ENCODE measurements around the gene SYTL2. TPM values are rescaled to one million over a fixed set of nuclear protein-coding genes. Genes with fewer than 3 reads are reported as not detected.

SYTL2 gene
- total RNA-seq, 1 experiment from 2014 or later, result 57.1 TPM

- Histone ChIP-seq H3K27ac (ENCODE audit: low read length) (peak overlapping the region; percentile 92), H3K27me3 (ENCODE audit: low read length) (no peaks in the 10 kb centered on the region), H3K4me1 (ENCODE audit: insufficient read depth, low read length) (peaks cover 57% of the 10 kb centered on the region), H3K9me2 (replicated peaks; ENCODE audit: low read length) (no peaks in the 10 kb centered on the region), H2AFZ (ENCODE audit: low read length) (peak overlapping the region; percentile 53), H3K4me3 (ENCODE audit: low read length) (peak overlapping the region; percentile 32), H3K79me2 (ENCODE audit: low read length) (no peaks in the 10 kb centered on the region), H3K4me2 (ENCODE audit: low read length) (peak overlapping the region; percentile 73), H3K36me3 (ENCODE audit: low read depth, low read length) (peaks cover 17% of the 10 kb centered on the region; the same call in 1 of the 2 replicates), H3K9me3 (ENCODE audit: low read length) (no peaks in the 10 kb centered on the region), H3F3A (ENCODE audit: low read length, unreplicated experiment) (peaks cover 15% of the 10 kb centered on the region), H4K20me1 (ENCODE audit: low read length) (no peaks in the 10 kb centered on the region), H3K9ac (ENCODE audit: low read length) (peak overlapping the region; percentile 52)
- intact Hi-C loops (cut with micrococcal nuclease), result loop anchor here (2.0 to 5.0 kb wide), 2 partner anchors 46 to 56 kb away; no protein-coding TSS in a partner anchor
- DNase-seq, result peak; percentile 90
- CTCF ChIA-PET, result no interaction called here
- peak; percentile 84 for ATAC-seq
- TF ChIP-seq EZH2 (IDR thresholded peaks at IDR 0.05; ENCODE audit: low read length, unreplicated experiment) (no peak), EZH2phosphoT487 (IDR thresholded peaks at IDR 0.05; ENCODE audit: borderline replicate concordance, low read length) (no peak)
- TF ChIP-seq, protein P1, sequence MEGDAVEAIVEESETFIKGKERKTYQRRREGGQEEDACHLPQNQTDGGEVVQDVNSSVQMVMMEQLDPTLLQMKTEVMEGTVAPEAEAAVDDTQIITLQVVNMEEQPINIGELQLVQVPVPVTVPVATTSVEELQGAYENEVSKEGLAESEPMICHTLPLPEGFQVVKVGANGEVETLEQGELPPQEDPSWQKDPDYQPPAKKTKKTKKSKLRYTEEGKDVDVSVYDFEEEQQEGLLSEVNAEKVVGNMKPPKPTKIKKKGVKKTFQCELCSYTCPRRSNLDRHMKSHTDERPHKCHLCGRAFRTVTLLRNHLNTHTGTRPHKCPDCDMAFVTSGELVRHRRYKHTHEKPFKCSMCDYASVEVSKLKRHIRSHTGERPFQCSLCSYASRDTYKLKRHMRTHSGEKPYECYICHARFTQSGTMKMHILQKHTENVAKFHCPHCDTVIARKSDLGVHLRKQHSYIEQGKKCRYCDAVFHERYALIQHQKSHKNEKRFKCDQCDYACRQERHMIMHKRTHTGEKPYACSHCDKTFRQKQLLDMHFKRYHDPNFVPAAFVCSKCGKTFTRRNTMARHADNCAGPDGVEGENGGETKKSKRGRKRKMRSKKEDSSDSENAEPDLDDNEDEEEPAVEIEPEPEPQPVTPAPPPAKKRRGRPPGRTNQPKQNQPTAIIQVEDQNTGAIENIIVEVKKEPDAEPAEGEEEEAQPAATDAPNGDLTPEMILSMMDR (conservative IDR thresholded peaks at IDR 0.05; ENCODE audit: low read depth, low read length), result no peak
- POLR2A ChIA-PET (ENCODE audit: unreplicated experiment), result no interaction called here
- no TSS peak for BruUV-seq (replicated peaks)
Observed at GRCh38 chr11:85748455-85748891, 62.5 kb downstream of the SYTL2 start.

DNA sequence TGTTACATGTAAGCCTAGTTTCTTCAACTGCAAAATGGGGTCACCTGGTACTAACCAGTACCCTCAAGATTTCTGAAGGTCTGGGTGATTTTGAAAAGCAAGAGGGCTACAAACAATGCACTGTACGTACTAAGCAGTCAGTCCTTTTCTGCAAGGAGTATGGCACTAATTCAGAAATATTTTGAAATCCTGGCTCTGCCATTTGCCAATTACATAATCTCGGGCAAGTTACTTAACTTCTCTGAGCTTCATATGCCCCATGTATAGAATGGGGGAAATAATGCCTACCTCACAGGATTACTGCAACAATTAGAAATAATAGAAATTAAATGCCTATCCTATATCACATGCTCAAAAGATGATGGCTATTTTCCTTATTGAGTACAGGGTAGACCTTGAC lies 64.3 kb downstream of the SYTL2 start:
- ATAC-seq, result no peak
- H3K79me2 ChIP-seq (ENCODE audit: low read length), result no peaks in the 10 kb centered on the region
- no peak overlapping the region for H3K4me3 ChIP-seq (ENCODE audit: low read length)
- BruUV-seq (replicated peaks), result no TSS peak
- H2AFZ ChIP-seq (ENCODE audit: low read length), result no peak overlapping the region
- POLR2A ChIA-PET (ENCODE audit: unreplicated experiment), result interaction anchor here (0.6 kb wide), 1 partner anchor 352 kb away, joined by 3 read pairs; no protein-coding TSS in a partner anchor
- H3K9me3 ChIP-seq (ENCODE audit: low read length), result no peaks in the 10 kb centered on the region
- H3F3A ChIP-seq (ENCODE audit: low read length, unreplicated experiment), result peaks cover 19% of the 10 kb centered on the region
- intact Hi-C loops (cut with micrococcal nuclease), result loop anchor here (5.0 kb wide), 1 partner anchor 54 kb away; no protein-coding TSS in a partner anchor
- H3K27ac ChIP-seq (ENCODE audit: low read length), result no peak overlapping the region
- peaks cover 21% of the 10 kb centered on the region; the same call in 1 of the 2 replicates for H3K36me3 ChIP-seq (ENCODE audit: low read depth, low read length)
- CTCF ChIA-PET, result no interaction called here
- H3K4me2 ChIP-seq (ENCODE audit: low read length), result no peak overlapping the region
- TF ChIP-seq, protein P1 (conservative IDR thresholded peaks at IDR 0.05; ENCODE audit: low read depth, low read length), result no peak
- TF ChIP-seq EZH2phosphoT487 (IDR thresholded peaks at IDR 0.05; ENCODE audit: borderline replicate concordance, low read length), result no peak
- TF ChIP-seq EZH2 (IDR thresholded peaks at IDR 0.05; ENCODE audit: low read length, unreplicated experiment), result no peak
- peaks cover 66% of the 10 kb centered on the region for H3K4me1 ChIP-seq (ENCODE audit: insufficient read depth, low read length)
- H3K27me3 ChIP-seq (ENCODE audit: low read length), result no peaks in the 10 kb centered on the region
- H4K20me1 ChIP-seq (ENCODE audit: low read length), result no peaks in the 10 kb centered on the region
- no peak overlapping the region for H3K9ac ChIP-seq (ENCODE audit: low read length)
- H3K9me2 ChIP-seq (replicated peaks; ENCODE audit: low read length), result no peaks in the 10 kb centered on the region
- no peak for DNase-seq

DNA sequence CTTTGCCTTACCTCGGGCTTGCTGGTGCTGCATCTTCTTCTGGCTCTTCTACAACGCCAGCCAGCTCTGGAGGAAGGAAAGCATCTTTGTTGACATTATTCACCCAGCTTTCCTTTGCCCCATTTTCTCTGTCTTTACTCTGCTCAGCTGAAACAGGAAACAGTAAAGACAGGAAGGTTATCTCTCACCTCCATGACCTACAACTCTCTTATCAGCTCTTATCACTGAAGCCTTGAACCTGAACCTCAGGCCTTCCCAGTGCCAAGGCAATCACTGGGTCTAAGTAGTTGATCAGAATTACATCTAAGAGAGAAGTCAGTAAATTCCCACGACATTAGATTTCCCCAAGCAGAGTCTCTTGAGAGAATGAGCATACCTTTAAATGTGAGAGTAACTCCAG lies 65.3 kb downstream of the SYTL2 start:
- H3K36me3 ChIP-seq (ENCODE audit: low read depth, low read length), result peaks cover 21% of the 10 kb centered on the region; the same call in 1 of the 2 replicates
- H3F3A ChIP-seq (ENCODE audit: low read length, unreplicated experiment), result peaks cover 19% of the 10 kb centered on the region
- H3K9me2 ChIP-seq (replicated peaks; ENCODE audit: low read length), result no peaks in the 10 kb centered on the region
- ATAC-seq (no peak), DNase-seq (no peak)
- H3K9me3 ChIP-seq (ENCODE audit: low read length), result no peaks in the 10 kb centered on the region
- no peak overlapping the region for H3K4me2 ChIP-seq (ENCODE audit: low read length)
- ChIA-PET POLR2A (ENCODE audit: unreplicated experiment) (no interaction called here), CTCF (no interaction called here)
- no peaks in the 10 kb centered on the region for H3K27me3 ChIP-seq (ENCODE audit: low read length)
- no peaks in the 10 kb centered on the region for H3K79me2 ChIP-seq (ENCODE audit: low read length)
- intact Hi-C loops (cut with micrococcal nuclease), result loop anchor here (5.0 kb wide), 1 partner anchor 53 kb away; no protein-coding TSS in a partner anchor
- no peak overlapping the region for H3K4me3 ChIP-seq (ENCODE audit: low read length)
- no peak overlapping the region for H3K9ac ChIP-seq (ENCODE audit: low read length)
- H3K27ac ChIP-seq (ENCODE audit: low read length), result no peak overlapping the region
- no peak overlapping the region for H2AFZ ChIP-seq (ENCODE audit: low read length)
- no peaks in the 10 kb centered on the region for H4K20me1 ChIP-seq (ENCODE audit: low read length)
- TF ChIP-seq, protein P1 (conservative IDR thresholded peaks at IDR 0.05; ENCODE audit: low read depth, low read length), result no peak
- TF ChIP-seq EZH2phosphoT487 (IDR thresholded peaks at IDR 0.05; ENCODE audit: borderline replicate concordance, low read length) (no peak), EZH2 (IDR thresholded peaks at IDR 0.05; ENCODE audit: low read length, unreplicated experiment) (no peak)
- BruUV-seq (replicated peaks), result no TSS peak
- peaks cover 70% of the 10 kb centered on the region for H3K4me1 ChIP-seq (ENCODE audit: insufficient read depth, low read length)

All from PC-3 (cell line).